Endothelial cell of hepatic sinusoid (primary cell): ENCODE data around the gene GPATCH2L.

Experiments
- in situ Hi-C: cut with HindIII; loops from 2 replicates; pipeline ENCODE4 v1.10.0; 2017; ENCODE audit warnings: low sequenced_read_pairs

Gene GPATCH2L

DNA sequence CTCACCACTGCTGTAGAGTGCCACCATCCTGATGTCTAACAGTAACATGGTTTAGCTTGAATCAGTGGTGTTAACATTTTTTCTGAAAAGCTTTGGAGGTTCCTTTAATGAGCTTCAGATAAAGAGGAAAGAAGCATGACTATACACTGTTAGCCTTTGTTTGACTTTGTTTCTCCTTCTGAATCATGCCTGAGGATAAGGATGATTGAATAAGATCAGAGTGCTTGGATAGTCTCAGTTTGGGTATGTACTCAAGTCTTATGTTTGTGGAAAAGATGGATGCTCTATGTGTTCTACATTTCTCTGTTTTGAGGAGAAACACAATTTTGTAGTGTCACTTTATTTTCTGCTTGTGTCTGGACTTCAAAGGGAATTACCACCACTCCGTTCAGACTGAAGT is 42.0 kb downstream of the GPATCH2L start:
- in situ Hi-C loops, result loop anchor here (5.0 kb wide), 1 partner anchor 41 kb away; the partner anchor contains the start of gene GPATCH2L

GRCh38 chr14:76194327-76194726 is 42.6 kb downstream of the GPATCH2L start:
- in situ Hi-C loops, result loop anchor here (5.0 kb wide), 1 partner anchor 42 kb away; the partner anchor contains the start of gene GPATCH2L

DNA sequence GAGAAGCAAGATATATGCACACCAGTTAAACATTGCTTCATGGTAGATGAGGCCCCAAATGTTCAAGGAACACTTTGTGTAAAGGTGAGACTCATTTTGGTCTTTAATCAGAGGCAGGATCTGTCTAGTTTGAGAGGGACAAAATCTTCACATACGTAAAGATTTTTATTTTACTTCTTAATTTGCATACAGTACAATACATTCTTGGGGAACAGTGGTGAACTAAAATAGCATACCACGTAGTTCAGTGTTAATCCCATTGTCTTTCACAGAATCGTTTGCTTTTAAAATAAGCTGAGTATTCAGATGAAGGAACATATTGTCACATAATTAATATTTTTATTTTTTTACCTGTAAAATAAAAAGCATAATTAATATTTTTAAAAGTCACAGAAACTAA is 43.3 kb downstream of the GPATCH2L start:
- in situ Hi-C loops, result no loop called here

GRCh38 chr14:76196980-76197695 is 45.4 kb downstream of the GPATCH2L start:
- in situ Hi-C loops, result no loop called here

DNA sequence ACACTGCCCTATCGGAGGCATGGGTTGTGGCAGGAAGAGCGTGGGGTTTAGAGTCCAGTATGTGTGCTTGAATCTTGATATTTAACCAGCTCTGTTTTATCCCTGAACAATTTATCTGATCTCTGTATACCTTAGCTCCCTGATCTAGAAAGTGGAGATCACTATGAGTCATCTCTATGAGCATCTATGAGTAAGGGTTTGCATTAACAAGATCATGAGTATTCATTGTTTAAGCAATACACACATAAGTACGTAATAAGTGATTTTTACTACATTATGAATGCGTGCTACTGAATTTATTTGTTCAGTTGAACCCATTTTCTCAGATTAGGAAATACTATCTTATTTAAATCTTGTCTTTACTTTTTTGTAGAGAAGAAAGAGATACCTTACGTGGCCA is 49.4 kb downstream of the GPATCH2L start:
- in situ Hi-C loops, result no loop called here

DNA sequence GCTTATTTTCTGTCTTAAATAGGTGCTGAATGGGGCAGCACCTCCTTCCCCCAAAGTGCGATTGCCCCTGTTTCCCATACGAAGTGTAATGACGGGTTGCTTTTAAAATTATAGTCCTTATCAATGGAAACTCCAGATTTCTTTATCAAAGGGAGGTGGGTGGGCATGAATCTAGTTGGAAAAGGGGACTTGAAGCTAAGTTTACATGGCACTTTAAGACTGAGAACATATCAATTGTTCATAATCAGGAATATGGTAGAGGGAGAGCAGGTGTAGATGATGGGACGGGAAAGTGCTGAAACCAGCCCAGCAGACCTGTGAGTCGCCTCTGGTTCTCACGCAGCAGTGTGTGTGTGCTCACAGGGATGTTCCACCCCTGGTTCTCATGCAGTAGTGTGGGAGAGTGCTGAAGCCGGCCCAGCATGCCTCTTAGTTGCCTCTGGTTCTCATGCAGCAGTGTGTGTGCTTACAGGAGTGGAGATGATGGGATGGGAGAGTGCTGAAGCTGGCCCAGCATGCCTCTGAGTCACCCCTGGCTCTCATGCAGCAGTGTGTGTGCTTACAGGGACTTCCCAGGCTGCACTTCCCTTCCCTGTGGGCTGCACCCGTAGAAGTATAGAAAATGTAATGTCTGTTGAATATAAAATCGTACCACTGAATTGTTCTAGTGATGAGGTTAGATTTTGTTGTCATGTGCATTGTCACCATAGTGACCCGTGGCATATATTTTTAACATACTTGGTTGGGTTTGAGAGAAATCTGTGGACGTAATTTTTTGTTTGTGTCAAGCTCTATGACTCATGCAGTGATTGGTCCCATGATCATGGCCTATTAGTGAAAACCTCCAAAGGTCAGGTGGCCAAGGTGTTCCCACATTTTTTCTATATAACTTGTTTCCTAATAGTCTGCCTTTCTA is 51.6 kb downstream of the GPATCH2L start:
- in situ Hi-C loops, result no loop called here

- in situ Hi-C loops, result no loop called here
Measured at GRCh38 chr14:76204461-76205230, 52.9 kb downstream of the GPATCH2L start.

DNA sequence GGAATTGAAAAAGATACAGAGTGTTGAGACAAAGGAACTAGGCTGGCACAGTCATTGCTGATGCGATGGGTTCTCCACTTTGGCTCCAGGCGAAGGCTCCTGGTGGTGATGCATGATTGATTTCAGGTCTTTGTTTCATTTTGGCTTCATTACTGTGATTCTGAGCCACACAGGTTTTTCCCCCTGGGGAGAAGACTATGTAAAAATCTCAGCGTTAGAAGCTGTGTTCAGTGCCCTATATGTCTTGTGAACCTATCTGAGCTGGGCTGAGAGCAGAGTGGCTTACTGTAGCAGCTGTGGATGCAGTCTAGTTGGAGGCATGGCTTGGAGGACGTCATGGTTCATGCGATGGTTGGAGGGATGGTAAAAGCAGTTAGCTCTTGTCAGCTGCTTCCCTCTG is 54.0 kb downstream of the GPATCH2L start:
- in situ Hi-C loops, result no loop called here

DNA sequence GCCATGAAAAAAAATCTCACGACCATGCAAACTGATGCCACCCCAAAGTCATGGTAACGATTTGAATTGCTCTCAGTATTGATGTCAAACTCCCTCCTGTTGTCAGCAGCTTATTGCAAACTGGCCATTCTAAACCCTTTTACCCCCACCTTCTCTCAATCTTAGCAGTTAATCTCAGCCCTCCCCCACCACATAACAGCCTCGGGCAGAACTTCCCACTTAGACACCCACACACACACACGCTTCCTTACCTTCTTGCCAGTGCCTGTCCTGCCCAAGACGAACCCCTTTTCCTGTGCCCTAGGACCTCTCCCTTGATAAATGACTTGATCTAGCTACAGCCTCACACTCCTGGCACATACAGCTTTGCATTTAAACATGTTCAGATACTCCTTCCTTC is 56.6 kb downstream of the GPATCH2L start:
- in situ Hi-C loops, result no loop called here

DNA sequence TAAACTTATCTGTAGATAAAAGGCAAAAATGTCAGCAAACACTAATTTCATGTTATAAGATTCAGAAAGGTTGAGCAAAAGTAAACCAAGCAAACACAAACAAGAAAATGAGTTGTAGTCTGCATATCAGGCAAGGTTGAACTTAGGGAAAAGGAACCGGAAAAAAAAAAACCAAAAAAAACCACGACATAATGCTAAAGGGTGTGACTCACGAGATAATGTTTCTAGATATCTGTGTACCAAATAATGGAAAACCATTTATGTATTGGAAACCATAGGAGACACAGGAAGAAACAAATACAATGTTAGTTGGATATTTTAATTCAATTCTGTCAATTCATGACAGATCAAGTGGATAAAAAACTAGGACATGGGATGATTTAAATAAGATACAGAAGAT is 60.5 kb downstream of the GPATCH2L start:
- in situ Hi-C loops, result no loop called here

DNA sequence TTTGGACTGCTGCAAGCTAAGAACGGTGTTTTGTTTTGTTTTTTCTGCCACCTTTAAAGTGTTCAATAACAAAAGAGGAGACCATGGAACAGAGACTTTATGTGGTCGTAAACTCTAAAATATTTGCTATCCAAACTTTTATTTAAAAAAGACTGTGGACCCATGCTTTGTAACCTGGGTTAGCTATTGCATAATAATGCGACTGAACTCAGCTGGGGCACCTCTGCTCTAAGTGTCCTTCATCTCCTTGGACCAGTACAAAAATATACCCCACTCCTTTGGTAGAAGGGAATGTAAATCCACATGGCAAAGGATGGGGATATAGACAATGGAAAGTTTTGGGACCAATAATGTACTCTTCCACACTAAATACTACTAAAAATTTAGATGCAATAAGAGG is 65.5 kb downstream of the GPATCH2L start:
- in situ Hi-C loops, result no loop called here

- in situ Hi-C loops, result no loop called here
Measured at GRCh38 chr14:76218662-76219061, 66.9 kb downstream of the GPATCH2L start.

DNA sequence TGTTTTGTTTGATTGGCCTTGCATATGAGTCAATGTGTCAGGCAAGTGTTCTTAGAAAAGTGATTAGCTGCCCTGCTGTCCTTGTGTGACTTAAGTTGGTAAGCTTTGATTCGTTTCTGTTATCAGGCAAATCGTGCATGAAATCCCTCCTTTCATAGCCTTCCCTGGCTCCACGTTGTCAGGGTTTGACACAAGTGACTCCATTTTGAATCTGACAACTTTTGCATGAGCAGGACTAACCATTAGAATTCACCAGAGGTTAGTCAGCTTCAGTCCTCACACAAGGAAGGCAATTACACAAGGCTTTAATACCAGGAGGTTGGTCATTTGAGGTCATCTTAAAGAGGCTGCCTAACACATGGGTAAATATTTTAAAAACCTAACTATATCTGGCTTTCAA is 68.2 kb downstream of the GPATCH2L start:
- in situ Hi-C loops, result no loop called here

DNA sequence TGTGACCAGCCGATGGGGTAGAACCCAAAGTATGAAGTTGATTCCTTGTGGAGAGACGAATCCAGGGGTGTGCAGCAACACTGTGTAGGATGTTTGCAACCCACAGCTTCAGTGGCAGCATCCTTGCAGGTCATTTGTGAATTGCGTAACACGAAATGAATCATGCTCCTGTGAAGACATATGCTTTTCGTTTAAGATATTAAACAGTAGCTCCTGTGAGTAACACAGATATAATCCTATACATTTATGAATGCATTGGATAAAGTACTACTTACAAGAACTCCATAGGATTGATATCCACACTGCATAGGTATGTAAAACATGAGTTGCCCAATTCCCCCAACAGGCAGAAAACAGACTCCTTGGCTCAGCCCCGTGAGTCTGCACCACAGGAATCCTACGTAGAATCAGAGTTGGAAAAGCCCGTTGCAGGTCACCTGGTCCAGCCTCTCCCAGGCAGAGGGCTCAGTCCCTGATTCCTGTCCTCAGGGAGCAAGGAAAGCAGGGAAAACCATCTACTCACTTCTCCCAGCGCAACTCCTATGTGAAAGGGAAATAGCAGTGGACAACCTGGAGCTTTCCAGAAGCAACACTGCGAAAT is 75.8 kb downstream of the GPATCH2L start:
- in situ Hi-C loops, result no loop called here

DNA sequence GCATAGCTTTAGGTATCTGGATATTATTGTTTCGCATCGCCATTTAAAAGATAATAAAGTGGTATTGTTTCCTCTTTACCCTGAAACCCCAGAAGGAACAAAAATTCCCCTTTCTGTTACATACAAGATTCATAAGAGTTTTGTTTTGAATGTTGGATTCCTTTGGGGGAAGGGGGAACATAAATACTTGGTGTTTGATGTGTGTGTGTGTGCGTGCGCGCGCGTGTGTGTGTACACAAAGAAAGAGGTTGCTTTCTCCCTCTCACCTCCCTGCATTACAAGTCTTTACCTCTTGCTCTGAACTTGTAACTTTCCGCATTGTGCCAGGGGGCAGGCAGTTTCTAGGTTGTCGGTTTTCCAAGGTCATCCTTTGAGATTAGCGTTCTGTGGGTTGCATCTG is 76.4 kb downstream of the GPATCH2L start:
- in situ Hi-C loops, result no loop called here

GRCh38 chr14:76232800-76233199 is 81.1 kb downstream of the GPATCH2L start:
- in situ Hi-C loops, result no loop called here

- in situ Hi-C loops, result no loop called here
Measured at GRCh38 chr14:76235628-76236027, 83.9 kb downstream of the GPATCH2L start.

- in situ Hi-C loops, result no loop called here
Measured at GRCh38 chr14:76236172-76237130, 84.7 kb downstream of the GPATCH2L start.

- in situ Hi-C loops, result no loop called here
Measured at GRCh38 chr14:76237349-76237990, 85.7 kb downstream of the GPATCH2L start.
